Measurements from ENCODE around the gene PIP.
A peak's percentile ranks its signal among the peaks of the same experiment; 100 is the strongest.
"Not testable (repeated sequence)": the region's sequence is repeated elsewhere in the genome, so short reads cannot be mapped to it uniquely, and the experiment has no call there.

The PIP gene, protein sequence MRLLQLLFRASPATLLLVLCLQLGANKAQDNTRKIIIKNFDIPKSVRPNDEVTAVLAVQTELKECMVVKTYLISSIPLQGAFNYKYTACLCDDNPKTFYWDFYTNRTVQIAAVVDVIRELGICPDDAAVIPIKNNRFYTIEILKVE

DNA sequence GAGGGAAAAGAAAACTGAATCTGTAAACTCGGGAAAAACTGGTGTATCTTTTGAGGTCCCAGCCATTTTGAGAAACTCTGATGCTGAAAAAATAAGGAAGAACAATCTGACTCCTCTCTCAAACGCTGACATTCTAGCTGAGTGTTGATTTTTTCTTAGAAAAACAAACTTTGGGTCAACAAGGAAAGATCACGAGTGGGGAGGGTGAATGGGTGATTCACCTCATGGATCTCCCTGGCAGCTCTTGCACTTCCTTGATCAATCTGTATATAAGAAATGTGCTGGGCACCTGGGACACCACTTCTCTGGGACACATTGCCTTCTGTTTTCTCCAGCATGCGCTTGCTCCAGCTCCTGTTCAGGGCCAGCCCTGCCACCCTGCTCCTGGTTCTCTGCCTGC lies at the start of gene PIP:
TSS of gene PIP (plus strand) at position 297 of the 400 bp plus-strand sequence. CDS start at position 337, 40 bp downstream.
- DNase-seq = no peak

DNA sequence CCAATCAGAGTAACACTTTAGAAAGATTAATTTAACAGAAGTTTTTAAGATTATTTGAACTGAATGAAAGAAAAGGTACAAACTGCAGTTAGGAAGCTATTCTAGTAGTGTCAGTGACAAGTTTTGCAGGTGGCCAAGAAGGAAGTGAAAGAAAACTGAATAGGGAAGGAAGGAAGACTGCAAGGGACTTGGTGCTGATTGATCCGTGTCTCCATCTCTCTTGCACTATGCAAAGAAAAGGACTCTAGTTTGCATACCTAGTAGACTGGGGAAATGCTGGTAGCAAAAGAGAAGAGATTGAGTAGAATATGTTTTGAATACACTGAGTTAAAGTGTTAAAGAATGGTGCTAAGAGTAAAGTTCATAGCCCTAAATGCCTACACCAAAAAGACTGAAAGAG lies 46.8 kb upstream of the PIP start:
- no peak for DNase-seq

DNA sequence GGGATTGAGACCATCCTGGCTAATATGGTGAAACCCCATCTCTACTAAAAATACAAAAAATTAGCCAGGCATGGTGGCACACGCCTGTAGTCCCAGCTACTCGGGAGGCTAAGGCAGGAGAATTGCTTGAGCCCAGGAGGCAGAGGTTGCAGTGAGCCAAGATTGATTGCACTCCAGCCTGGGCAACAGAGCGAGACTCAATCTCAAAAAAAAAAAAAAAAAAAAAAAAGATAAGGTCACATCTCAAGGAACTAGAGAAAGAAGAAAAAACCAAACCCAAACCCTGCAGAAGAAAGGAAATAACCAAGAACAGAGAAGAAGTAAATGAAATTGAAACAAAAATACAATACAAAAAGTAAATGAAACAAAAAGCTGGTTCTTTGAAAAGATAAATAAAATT lies 46.3 kb upstream of the PIP start:
- DNase-seq = not testable (repeated sequence)

DNA sequence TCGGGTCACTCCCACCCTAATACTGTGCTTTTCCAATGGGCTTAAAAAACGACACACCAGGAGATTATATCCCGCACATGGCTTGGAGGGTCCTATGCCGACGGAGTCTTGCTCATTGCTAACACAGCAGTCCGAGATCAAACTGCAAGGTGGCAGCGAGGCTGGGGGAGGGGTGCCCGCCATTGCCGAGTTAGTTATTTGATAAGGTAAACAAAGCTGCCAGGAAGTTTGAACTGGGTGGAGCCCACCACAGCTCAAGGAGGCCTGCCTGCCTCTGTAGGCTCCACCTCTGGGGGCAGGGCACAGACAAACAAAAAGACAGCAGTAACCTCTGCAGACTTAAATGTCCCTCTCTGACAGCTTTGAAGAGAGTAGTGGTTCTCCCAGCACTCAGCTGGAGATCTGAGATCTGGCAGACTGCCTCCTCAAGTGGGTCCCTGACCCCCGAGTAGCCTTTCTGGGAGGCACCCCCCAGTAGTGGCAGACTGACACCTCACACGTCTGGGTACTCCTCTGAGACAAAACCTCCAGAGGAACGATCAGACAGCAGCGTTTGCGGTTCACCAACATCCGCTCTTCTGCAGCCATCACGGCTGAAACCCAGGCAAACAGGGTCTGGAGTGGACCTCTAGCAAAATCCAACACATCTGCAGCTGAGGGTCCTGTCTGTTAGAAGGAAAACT lies 43.2 kb upstream of the PIP start:
- DNase-seq = not testable (repeated sequence)

DNA sequence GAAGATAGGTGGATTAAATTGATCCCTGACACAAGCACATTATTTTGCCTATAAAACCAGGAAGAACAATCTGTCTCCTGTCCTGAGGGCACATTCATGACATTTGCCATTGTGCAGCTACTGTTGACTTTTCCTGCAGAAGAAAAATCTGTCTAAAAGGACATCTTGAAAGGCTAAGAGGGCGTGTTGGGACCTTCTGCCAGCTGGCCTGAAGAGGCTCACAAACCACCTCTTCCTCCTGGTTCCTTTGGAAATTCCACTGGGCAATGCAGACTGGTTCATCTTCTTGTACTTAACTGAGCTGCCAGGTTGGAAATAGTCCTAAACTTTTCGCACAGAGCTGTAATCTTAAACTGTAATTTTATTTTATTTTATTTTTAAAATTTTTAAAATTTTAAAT lies 35.7 kb upstream of the PIP start:
- no peak for DNase-seq

DNA sequence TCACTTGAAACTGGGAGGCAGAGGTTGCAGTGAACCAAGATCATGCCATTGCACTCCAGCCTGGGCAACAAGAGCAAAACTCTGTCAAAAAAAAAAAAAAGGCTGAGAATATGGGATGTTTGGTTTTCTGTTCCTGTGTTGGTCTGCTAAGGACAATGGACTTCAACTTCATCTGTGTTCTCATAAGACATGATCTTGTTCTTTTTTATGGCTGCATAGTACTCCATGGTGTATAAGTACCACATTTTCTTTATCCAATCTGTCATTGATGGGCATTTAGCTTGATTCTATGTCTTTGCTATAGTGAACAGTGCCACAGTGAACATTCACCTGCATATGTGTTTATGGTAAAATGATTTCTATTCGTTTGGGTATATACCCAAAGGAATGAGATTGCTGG lies 32.3 kb upstream of the PIP start:
- not testable (repeated sequence) for DNase-seq

DNA sequence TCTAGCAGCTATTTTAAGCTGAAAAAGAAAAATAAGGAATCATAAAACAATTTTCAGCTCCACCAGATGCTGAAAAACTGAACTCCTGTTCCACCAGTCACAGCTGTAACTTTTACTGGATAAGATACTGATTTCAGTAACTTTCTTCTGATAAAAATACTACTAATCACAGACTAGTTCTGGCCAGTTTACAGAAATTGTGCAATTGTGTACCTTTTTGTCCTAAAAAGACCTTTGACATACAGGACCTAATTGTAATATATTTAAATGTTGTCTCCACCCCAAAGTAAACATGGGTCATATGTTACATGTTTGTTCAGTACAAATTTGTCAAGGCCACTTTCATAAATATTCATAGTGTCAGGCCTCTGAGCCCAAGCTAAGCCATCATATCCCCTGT lies 27.1 kb upstream of the PIP start:
- no peak for DNase-seq

DNA sequence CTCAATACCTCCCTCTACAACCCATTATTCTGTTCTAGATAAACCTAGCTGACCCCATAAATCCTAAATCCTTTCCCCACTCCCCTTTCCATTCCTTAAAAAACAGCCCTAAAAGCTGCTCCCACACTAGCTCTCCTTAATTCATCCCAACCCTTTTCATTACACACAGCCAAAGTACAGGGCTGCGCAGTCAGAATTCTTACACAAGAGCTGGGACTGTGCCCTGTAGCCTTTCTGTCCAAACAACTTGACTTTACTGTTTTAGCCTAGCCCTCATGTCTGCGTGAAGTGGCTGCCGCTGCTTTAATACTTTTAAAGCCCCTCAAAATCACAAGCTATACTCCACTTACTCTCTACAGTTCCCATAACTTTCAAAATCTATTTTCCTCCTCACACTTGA lies 23.9 kb upstream of the PIP start:
- not testable (repeated sequence) for DNase-seq

DNA sequence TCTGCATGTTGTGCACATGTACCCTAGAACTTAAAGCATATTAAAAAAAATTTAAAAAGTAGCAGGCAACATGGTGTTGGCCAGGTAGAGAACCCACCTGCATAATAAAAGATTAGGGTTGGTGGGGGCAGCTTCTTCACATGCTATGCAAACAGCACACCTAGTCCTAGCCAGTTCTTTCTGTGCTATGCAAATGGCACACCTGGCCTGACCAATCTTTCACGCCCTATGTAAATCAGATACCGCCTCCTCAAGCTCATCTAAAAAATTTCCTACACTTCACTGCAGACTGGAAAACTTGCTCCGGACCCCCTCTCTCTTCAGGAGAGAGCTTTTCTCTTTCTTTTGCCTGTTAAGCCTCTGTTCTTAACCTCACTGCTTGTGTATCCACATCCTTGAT lies 14.5 kb upstream of the PIP start:
- DNase-seq = no peak

DNA sequence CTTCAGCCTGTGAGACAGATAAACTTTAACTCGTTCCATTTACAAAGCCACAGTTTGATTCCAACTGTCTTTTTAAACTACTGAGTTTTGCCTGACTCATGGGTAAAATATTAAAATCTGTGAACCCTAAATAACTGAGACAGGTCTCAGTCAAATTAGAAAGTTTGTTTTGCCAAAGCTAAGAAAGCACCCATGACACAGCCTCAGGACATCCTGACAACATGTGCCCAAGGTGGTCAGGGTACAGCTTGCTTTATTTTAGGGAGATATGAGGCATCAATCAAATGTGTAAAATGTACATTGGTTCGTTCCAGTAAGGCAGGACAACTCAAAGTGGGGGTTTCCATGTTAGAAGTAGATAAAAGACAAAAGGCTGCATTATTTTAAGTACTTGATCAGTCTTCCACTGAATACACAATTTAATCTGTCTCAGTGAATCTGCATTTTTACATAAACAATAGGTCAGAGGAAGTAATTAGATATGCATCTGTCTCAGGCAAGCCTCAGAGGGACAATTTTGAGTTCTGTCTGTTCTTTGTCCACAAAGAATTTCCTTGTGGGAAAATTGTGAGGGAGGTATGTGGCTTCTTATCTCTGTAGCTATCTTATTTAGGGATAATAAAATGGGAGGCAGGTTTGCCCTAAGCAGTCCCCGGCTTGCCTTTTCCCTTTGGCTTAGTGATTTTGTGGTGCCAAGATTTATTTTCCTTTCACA lies 11.0 kb upstream of the PIP start:
- no peak for DNase-seq

DNA sequence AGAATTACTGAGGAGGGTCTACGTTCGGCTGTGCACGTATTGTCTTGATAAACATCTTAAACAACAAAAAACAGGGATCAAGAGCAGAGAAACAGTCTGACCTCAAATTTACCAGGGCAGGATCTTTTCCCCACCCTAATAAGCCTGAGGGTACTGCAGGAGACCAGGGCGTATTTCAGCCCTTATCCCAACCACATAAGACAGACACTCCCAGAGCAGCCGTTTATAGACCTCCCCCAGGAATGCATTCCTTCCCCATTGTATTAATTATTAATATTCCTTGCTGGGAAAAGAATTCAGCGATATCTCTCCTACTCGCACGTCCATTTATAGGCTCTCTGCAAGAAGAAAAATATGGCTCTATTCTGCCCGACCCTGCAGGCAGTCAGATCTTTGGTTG lies 8.6 kb upstream of the PIP start:
- DNase-seq = not testable (repeated sequence)

DNA sequence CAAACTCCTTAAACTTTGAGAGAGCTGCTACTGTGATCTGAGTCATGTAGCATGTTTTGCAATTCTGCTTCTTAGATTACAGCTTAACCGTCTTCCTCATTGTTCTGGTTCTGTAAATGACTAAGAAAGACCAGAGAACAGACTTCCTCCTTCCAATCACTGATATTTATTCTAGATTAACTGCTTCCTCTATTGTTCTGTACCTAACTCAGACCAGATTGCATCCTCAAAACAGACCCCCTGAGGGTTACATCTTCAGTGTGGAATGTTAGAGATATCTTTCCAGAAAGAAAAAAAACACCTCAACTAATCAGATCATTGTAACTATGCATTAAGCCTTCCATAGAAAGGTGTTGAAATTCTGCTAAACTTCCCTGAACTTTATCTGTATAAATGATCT lies 5.7 kb upstream of the PIP start:
- no peak for DNase-seq

DNA sequence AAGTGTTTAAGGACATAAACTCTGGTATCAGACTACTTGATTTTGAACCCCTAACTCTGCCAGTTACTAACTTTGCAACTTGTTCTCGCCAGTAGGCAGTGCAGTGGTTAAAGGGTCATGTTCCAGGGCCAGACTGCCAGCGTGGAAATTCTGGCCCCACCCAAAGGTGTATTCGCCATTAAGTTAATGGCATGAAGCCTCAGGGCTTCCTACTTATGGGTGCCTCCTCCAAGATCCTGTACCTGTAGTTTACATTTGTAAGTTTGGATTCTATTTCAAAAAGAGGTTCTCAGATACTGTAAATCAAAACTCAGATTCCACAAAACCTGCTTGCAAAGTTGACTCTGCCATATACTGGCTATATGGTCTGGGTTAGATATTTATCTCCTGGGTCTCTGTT lies 2.8 kb upstream of the PIP start:
- DNase-seq = no peak

DNA sequence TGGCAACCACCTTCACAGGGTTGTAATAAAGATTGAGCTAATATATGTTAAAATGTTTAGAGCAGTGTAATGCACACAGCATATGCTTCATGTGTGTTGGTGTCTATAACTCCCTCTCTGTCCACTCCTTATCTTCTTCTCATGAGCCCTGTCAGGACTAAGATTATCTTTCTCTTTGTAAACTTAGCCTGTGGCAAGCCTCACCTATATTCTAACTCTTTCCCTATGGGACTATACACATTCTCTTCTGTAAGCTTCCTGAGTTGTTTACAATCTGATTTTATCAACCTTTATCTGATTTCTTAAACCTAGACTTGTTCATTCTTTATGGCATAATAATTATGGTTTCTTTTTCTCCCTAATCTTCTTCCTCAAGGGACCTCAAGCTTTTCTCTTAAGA lies 2.4 kb upstream of the PIP start:
- no peak for DNase-seq

DNA sequence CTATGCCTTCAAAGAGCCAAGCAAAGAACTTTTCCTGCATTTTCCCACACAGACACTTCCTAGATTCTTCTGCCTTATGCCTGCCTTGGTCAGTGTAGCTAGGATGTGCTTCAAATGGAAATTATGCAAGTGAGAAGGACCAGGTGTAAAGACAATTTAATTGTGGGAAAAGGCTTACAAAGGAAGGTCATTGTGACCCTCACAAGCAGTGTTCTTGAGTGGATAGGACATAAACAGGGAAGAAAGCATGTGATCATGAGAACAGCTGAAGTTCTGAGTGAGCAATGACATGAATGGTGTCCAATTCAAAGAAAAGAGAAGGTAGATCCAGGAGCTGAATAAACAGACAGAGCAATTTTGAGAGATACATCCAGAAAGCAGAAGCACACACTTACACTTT lies 1.3 kb upstream of the PIP start:
- no peak for DNase-seq

DNA sequence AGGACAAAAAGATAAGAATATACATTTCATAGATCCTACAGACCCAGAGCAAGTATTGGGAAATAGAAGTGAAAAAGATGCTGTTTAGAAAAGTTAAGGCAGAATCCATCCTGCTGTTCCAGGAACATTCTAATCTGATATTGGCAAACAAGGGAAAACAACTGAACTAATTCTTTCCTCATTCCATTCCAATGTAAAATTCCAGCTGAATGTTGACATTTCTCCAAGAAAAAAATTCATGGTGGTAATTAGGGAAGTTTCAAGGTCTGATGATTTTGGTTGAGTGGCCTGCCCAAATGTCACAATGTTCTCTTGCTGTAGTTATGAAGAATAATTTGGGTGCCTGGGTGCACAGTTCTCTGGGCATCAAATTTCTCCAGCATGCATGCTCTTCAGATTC lies 15.2 kb downstream of the PIP start:
- DNase-seq = no peak

DNA sequence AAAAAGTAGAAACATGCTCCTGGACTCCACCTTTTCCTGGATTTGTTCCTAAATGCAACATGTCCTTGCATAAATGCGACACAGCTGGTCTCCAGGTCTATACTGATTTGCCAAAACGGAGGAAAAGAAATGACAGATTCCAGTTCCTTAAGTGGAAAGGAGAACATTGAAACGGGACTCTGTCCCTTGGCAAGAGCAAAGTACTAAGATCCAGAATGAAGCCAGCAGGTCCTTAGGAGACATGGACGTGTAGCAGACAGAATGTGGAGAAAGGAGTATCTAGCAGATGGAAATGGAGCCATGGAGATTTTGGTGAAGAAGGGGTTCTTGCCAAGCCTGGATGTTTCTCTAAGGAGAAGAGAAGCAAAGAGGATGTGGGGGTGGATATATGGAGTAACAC lies 16.2 kb downstream of the PIP start:
- no peak for DNase-seq

DNA sequence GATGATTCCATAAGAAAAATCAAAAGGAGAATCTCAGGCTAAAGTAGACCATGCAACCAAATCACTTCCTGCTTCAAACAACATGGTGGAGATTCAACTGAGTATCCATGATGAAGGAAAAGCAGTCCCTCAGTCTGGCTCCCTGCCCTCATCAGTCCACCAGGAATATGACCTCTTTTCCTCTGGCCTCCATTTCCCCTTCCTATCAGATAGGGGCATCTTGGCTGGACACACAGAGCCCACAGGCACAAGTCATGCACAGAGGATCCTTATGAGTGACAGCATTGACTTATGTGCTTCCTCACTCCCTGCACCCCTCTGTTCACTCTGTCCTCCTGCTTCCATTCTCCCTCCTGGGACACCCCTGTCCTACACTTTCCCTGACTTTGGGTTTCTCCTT lies 16.8 kb downstream of the PIP start:
- DNase-seq = no peak

DNA sequence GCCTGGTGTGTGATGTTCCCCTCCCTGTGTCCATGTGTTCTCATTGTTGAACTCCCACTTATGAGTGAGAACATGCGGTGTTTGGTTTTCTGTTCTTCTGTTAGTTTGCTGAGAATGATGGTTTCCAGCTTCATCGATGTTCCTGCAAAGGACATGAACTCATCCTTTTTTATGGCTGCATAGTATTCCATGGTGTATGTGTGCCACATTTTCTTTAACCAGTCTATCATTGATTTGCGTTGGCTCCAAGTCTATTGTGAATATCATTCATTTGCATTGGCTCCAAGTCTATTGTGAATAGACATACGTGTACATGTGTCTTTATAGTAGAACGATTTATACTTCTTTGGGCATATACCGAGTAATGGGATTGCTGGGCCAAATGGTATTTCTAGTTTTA lies 18.8 kb downstream of the PIP start:
- not testable (repeated sequence) for DNase-seq

DNA sequence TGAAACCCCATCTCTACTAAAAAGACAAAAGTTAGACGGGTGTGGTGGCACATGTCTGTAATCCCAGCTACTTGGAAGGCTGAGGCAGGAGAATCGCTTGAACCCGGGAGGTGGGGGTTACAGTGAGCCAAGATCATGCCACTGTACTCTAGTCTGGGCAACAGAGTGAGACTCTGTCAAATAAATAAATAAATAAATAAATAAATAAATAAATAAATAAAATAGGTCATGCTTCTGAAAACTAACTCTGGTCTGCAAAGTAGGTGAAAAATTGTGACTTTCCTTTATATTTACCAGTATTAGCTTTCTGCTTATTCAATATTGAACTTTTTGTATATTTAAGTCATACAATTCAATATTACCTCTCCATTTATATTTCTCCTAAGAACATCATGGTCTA lies 26.7 kb downstream of the PIP start:
- not testable (repeated sequence) for DNase-seq

DNA sequence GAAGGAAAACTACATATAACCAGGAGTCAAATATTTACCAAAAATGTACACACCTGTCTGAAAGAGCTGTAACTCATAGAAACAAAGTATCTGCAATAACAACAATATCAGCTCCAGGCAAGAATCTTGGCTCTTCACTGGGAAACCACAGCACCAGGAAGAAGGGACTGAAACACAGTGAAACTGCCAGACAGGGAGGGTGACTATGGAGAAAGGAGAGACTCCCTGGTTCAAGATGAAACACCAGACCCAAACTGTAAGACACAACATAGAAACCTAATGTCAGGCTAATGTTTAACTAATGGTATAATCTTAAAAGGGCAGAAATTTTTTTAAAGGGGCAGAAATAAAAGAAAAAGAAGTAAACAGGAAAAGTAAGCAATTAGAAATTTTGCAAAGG lies 39.8 kb downstream of the PIP start:
- peak in 1 of 3 experiments; percentile 12 for DNase-seq

DNA sequence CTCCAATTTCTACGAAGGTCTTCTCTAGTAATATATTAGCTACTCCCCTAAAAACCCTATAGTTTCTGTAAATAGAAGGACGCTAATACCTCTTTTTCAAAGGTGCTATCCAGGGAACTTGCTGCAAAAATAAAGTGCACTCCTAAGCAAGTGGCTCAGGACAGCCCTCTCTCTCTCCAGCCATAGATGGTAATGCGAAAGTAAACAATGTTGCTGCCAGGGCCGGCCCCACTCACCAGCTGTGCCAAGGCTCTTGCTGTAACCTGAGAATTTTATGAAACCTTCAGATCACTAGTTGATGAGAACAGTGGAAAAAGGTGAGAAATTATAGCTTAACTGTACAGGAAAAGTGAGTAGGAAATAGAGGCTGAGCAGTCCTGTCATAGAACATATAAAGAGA lies 40.5 kb downstream of the PIP start:
- DNase-seq = peak; percentile 14 to 77 (median 48)

DNA sequence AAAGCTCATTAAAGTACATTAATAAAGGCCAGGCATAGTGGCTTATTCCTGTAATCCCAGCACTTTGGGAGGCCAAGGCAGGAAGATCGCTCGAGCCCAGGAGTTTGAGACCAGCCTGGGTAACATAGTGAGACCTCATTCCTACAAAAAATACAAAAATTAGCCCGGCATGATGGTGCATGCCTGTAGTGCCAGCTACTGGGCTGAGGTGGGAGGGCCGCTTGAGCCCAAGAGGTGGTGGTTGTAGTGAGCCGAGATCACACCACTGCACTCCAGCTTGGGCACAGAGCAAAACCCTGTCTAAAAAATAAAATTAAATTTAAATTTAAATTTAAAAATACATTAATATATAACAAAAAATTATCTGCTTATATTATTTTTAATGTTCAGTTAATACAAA lies 44.3 kb downstream of the PIP start:
- DNase-seq = no peak

DNA sequence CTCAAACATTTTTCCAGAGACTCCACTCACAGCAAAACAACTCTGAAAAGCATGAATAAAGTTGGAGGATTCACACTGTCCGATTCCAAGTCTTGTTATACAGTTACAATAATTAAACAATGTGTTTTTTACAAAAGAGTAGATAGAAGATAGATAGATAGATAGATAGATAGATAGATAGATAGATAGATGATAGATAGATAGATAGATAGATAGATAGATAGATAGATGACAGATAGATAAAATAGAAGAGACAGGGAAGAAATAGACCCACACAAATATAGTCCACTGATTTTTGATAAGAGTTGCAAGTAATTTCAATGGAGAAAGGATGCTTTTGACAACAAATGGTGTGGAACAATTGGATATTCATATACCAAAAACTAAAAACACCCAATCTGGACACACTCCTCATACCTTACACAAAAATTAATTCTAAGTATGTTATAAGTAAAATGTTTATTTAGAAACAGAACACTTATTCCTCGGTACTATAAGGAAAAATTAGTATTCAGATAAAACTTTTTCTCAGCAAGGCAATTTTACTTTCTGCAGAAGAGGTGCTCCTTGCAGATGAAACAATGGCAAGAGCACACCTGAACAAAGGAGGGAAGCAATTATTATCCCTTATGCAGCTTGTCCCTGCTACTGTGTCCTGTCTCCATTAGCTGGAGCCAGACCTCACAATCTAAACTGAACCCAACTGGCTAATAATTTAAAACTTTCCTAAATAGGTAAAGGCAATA lies 45.7 kb downstream of the PIP start:
- no peak for DNase-seq

All from NCI-H1417 (cell line).